HepG2 (cell line): ENCODE measurements around the gene MKNK1. TPM values are rescaled to one million over a fixed set of nuclear protein-coding genes. Genes with fewer than 3 reads are reported as not detected.

Experiments used
- CHCHD3 ChIP-seq: sonication (generic); formaldehyde crosslinking; IDR thresholded peaks from 2 replicates; pipeline ENCODE4 v1.8.0; 2022; ENCODE audit warnings: mild to moderate bottlenecking, missing genetic modification reagents, moderate library complexity
- HNRNPL ChIP-seq: fragments of 200-400 bp; formaldehyde crosslinking; IDR thresholded peaks from 2 replicates; pipeline ENCODE4 v1.6.1; 2017; ENCODE audit warnings: mild to moderate bottlenecking, low read depth, low read length
- KDM5B ChIP-seq: sonication (generic); formaldehyde crosslinking; IDR thresholded peaks from 2 replicates; pipeline ENCODE4 v1.4.0; 2020; ENCODE audit warnings: missing genetic modification reagents, mild to moderate bottlenecking, borderline replicate concordance
- POLR2A ChIP-seq, 2 experiments: IDR thresholded peaks; 2 replicates each; pipeline ENCODE4 v1.6.1; 2011; ENCODE audit warnings: low read depth in 2 of 2, low read length in 2 of 2, mild to moderate bottlenecking in 1 of 2, moderate library complexity in 1 of 2; ENCODE audit not compliant: insufficient read depth in 1 of 2
- RARG ChIP-seq: sonication (generic); formaldehyde crosslinking; IDR thresholded peaks from 2 replicates; pipeline ENCODE4 v1.4.0; 2020; ENCODE audit warnings: low read depth, mild to moderate bottlenecking, missing genetic modification reagents
- TGIF2 ChIP-seq: IDR thresholded peaks from 2 replicates; pipeline ENCODE4 v1.6.1; 2016; ENCODE audit warnings: control low read depth, missing compliant biosample characterization
- ZNF225 ChIP-seq: sonication (generic); formaldehyde crosslinking; IDR thresholded peaks from 2 replicates; pipeline ENCODE4 v1.4.0; 2020; ENCODE audit warnings: mild to moderate bottlenecking, missing genetic modification reagents
- ZNF564 ChIP-seq: sonication (generic); formaldehyde crosslinking; IDR thresholded peaks from 2 replicates; pipeline ENCODE4 v1.8.1; 2023; ENCODE audit warnings: mild to moderate bottlenecking, missing genetic modification reagents
- ZNF747 ChIP-seq: sonication (generic); formaldehyde crosslinking; IDR thresholded peaks from 2 replicates; pipeline ENCODE4 v1.8.1; 2023; ENCODE audit warnings: missing genetic modification reagents, mild to moderate bottlenecking, borderline replicate concordance
- ZNF768 ChIP-seq: sonication (generic); formaldehyde crosslinking; IDR thresholded peaks from 2 replicates; pipeline ENCODE4 v1.4.0; 2020; ENCODE audit warnings: missing genetic modification reagents
- polyA plus RNA-seq, 8 experiments: library from polyadenylated mRNA; depleted of rRNA in 3 of 8; stranded (reverse) in 7 of 8; unstranded in 1 of 8; fragments of >200 nt; fragmentation: Illumina TruSeq in 4 of 8; extraction: Trizol in 4 of 8; gene quantifications; 2 replicates each; pipeline versions ENCODE4 v1.2.1 to v1.2.3, GENCODE V29; 2011 to 2016; ENCODE audit warnings: low read depth in 4 of 8, missing spikeins in 1 of 8, mixed read lengths in 1 of 8; ENCODE audit not compliant: insufficient read depth in 1 of 8
- total RNA-seq, 5 experiments: library from RNA; depleted of rRNA; stranded (reverse); fragments of >200 nt; fragmentation: Illumina TruSeq; extraction: Trizol; gene quantifications; 2 replicates each; pipeline ENCODE4 v1.2.3, GENCODE V29; 2016; ENCODE audit warnings: low read depth in 1 of 5
- TF ChIP-seq, protein P1 (sequence below): sonication (generic); formaldehyde crosslinking; IDR thresholded peaks from 2 replicates; pipeline ENCODE4 v1.4.0; 2020; ENCODE audit warnings: mild to moderate bottlenecking, missing genetic modification reagents
- TF ChIP-seq, protein P2 (sequence below): sonication (generic); formaldehyde crosslinking; IDR thresholded peaks from 2 replicates; pipeline ENCODE4 v1.4.0; 2020; ENCODE audit warnings: missing genetic modification reagents
- TF ChIP-seq, protein P3 (sequence below): sonication (generic); formaldehyde crosslinking; IDR thresholded peaks from 2 replicates; pipeline ENCODE4 v1.8.0; 2022; ENCODE audit warnings: missing genetic modification reagents, mild to moderate bottlenecking, inconsistent platforms, borderline replicate concordance
- TF ChIP-seq, protein P4 (sequence below): sonication (generic); formaldehyde crosslinking; IDR thresholded peaks from 2 replicates; pipeline ENCODE4 v1.4.0; 2020; ENCODE audit warnings: missing genetic modification reagents, borderline replicate concordance
- TF ChIP-seq, protein P5 (sequence below): IDR thresholded peaks from 2 replicates; pipeline ENCODE4 v1.6.1; 2016; ENCODE audit warnings: mild to moderate bottlenecking, missing biosample characterization, missing genetic modification reagents
- TF ChIP-seq, protein P6 (sequence below): sonication (generic); formaldehyde crosslinking; IDR thresholded peaks from 2 replicates; pipeline ENCODE4 v1.4.0; 2020; ENCODE audit warnings: missing genetic modification reagents

MKNK1 gene
- total and polyA plus RNA-seq, 2 of the 13 experiments (the other 11 are each of a cell fraction or from before 2014, with no cell fraction given), result 18.5 to 24.1 TPM

DNA sequence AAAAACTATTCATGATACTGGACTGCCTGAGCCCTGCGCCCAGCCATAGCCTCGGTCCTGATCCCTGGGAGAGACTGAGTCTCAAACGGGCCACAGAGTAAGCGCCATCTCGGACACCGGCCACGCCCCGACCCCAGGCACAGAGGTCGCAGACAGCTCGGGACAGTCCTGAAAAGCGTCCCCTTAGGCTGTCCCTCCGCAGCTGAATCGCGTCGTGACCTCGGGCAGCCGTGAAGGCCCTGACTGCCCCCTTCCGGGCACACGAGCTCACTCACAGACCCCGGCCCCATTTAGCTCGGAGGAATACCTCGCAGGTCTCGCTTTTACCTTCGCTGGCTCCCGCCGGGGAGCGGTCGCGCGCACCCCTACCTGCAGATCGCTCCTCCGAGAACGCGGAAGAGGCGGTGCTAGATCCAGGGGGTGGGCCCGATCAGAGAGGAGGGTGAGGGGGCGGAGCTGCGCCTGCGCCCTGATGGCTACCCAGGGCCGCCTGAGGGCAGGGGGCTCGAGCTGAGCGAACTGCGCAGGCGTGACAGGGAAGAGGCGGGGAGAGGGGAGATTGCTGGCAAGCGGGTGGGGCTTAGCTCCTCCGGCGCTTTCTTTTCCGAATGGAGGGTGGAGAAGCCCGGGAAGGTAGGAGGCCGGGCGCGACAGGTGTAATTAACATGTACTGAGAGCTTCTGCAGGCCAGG is at the start of gene MKNK1 (continued):
- TF ChIP-seq HNRNPL, result no peak
- peak; percentile 39; the same call in 1 of the 2 replicates for TF ChIP-seq TGIF2 (CRISPR knock-in tag)
- TF ChIP-seq, protein P1, sequence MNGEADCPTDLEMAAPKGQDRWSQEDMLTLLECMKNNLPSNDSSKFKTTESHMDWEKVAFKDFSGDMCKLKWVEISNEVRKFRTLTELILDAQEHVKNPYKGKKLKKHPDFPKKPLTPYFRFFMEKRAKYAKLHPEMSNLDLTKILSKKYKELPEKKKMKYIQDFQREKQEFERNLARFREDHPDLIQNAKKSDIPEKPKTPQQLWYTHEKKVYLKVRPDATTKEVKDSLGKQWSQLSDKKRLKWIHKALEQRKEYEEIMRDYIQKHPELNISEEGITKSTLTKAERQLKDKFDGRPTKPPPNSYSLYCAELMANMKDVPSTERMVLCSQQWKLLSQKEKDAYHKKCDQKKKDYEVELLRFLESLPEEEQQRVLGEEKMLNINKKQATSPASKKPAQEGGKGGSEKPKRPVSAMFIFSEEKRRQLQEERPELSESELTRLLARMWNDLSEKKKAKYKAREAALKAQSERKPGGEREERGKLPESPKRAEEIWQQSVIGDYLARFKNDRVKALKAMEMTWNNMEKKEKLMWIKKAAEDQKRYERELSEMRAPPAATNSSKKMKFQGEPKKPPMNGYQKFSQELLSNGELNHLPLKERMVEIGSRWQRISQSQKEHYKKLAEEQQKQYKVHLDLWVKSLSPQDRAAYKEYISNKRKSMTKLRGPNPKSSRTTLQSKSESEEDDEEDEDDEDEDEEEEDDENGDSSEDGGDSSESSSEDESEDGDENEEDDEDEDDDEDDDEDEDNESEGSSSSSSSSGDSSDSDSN, result peak; percentile 69
- TF ChIP-seq, protein P2, sequence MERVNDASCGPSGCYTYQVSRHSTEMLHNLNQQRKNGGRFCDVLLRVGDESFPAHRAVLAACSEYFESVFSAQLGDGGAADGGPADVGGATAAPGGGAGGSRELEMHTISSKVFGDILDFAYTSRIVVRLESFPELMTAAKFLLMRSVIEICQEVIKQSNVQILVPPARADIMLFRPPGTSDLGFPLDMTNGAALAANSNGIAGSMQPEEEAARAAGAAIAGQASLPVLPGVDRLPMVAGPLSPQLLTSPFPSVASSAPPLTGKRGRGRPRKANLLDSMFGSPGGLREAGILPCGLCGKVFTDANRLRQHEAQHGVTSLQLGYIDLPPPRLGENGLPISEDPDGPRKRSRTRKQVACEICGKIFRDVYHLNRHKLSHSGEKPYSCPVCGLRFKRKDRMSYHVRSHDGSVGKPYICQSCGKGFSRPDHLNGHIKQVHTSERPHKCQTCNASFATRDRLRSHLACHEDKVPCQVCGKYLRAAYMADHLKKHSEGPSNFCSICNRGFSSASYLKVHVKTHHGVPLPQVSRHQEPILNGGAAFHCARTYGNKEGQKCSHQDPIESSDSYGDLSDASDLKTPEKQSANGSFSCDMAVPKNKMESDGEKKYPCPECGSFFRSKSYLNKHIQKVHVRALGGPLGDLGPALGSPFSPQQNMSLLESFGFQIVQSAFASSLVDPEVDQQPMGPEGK, result peak; percentile 59
- peak; percentile 59; the same call in 1 of the 2 replicates for TF ChIP-seq ZNF564 (CRISPR knock-in tag)
- peak; percentile 81 for TF ChIP-seq KDM5B
- TF ChIP-seq, protein P3, sequence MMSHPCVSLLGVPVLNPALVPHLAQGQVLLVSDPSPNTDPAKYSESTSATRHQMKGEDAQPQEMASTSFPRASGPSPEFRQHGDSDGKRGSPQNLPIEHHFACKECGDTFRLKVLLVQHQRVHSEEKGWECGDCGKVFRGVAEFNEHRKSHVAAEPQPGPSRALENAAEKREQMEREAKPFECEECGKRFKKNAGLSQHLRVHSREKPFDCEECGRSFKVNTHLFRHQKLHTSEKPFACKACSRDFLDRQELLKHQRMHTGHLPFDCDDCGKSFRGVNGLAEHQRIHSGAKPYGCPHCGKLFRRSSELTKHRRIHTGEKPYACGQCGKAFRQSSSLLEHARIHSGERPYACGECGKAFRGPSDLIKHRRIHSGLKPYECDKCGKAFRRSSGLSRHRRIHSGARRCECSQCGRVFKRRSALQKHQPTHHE (CRISPR knock-in tag), result peak; percentile 65; the same call in 1 of the 2 replicates
- TF ChIP-seq CHCHD3 (CRISPR knock-in tag), result no peak
- TF ChIP-seq, protein P4, sequence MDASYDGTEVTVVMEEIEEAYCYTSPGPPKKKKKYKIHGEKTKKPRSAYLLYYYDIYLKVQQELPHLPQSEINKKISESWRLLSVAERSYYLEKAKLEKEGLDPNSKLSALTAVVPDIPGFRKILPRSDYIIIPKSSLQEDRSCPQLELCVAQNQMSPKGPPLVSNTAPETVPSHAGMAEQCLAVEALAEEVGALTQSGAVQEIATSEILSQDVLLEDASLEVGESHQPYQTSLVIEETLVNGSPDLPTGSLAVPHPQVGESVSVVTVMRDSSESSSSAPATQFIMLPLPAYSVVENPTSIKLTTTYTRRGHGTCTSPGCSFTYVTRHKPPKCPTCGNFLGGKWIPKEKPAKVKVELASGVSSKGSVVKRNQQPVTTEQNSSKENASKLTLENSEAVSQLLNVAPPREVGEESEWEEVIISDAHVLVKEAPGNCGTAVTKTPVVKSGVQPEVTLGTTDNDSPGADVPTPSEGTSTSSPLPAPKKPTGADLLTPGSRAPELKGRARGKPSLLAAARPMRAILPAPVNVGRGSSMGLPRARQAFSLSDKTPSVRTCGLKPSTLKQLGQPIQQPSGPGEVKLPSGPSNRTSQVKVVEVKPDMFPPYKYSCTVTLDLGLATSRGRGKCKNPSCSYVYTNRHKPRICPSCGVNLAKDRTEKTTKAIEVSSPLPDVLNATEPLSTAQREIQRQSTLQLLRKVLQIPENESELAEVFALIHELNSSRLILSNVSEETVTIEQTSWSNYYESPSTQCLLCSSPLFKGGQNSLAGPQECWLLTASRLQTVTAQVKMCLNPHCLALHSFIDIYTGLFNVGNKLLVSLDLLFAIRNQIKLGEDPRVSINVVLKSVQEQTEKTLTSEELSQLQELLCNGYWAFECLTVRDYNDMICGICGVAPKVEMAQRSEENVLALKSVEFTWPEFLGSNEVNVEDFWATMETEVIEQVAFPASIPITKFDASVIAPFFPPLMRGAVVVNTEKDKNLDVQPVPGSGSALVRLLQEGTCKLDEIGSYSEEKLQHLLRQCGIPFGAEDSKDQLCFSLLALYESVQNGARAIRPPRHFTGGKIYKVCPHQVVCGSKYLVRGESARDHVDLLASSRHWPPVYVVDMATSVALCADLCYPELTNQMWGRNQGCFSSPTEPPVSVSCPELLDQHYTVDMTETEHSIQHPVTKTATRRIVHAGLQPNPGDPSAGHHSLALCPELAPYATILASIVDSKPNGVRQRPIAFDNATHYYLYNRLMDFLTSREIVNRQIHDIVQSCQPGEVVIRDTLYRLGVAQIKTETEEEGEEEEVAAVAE, result peak; percentile 73; the same call in 1 of the 2 replicates
- peak; percentile 70; the same call in 1 of the 2 replicates for TF ChIP-seq ZNF768 (CRISPR knock-in tag)
- TF ChIP-seq, protein P5, sequence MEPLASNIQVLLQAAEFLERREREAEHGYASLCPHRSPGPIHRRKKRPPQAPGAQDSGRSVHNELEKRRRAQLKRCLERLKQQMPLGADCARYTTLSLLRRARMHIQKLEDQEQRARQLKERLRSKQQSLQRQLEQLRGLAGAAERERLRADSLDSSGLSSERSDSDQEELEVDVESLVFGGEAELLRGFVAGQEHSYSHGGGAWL (CRISPR knock-in tag), result peak; percentile 75
- TF ChIP-seq RARG, result no peak
- TF ChIP-seq, protein P6, sequence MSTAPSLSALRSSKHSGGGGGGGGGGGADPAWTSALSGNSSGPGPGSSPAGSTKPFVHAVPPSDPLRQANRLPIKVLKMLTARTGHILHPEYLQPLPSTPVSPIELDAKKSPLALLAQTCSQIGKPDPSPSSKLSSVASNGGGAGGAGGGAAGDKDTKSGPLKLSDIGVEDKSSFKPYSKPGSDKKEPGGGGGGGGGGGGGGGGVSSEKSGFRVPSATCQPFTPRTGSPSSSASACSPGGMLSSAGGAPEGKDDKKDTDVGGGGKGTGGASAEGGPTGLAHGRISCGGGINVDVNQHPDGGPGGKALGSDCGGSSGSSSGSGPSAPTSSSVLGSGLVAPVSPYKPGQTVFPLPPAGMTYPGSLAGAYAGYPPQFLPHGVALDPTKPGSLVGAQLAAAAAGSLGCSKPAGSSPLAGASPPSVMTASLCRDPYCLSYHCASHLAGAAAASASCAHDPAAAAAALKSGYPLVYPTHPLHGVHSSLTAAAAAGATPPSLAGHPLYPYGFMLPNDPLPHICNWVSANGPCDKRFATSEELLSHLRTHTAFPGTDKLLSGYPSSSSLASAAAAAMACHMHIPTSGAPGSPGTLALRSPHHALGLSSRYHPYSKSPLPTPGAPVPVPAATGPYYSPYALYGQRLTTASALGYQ (CRISPR knock-in tag), result 0 out of 2 replicates have a peak, but pooled peaks have one; percentile 18
- peak; percentile 69 to 96 for TF ChIP-seq POLR2A (IDR thresholded peaks at IDR 0.05; ENCODE audit: insufficient read depth in 1 of 2, low read depth in 2 of 2, low read length in 2 of 2)
- peak; percentile 67; the same call in 1 of the 2 replicates for TF ChIP-seq ZNF747 (CRISPR knock-in tag)
- TF ChIP-seq ZNF225 (CRISPR knock-in tag), result peak; percentile 55; the same call in 1 of the 2 replicates
